Right lobe of liver (tissue), 6 donors: ENCODE data around the gene LMX1B. TPM values are rescaled to one million over a fixed set of nuclear protein-coding genes. Genes with fewer than 3 reads are reported as not detected.

Source experiments
- ATAC-seq, 4 donors: fragments of 200-7000 bp; cut with Tn5 transposase; one replicate each; pipeline ENCODE4 v1.9.1; 2020; ENCODE audit warnings: mild to moderate bottlenecking in 4 of 4, moderate library complexity in 4 of 4
- DNase-seq, 3 donors: peaks; one replicate each; pipeline ENCODE4 v3.0.0-alpha.2; 2020
- H3K27ac ChIP-seq, 3 donors: fragments of 200-600 bp; one replicate each; pipeline ENCODE4 v1.8.0; 2022
- H3K27me3 ChIP-seq, 2 donors: fragments of 200-600 bp; one replicate each; pipeline ENCODE4 v1.8.0; 2022
- H3K36me3 ChIP-seq, 4 donors: fragments of 200-600 bp; sonication (generic) in 1 of 4; one replicate each; pipeline versions ENCODE4 v1.5.1 to v1.8.0; 2017 to 2022; ENCODE audit warnings: control low read depth in 1 of 4
- H3K4me1 ChIP-seq, 4 donors: fragments of 200-600 bp; sonication (generic) in 1 of 4; one replicate each; pipeline versions ENCODE4 v1.5.1 to v1.8.0; 2017 to 2022; ENCODE audit warnings: control low read depth in 1 of 4
- H3K4me3 ChIP-seq, 3 donors: fragments of 200-600 bp; one replicate each; pipeline ENCODE4 v1.8.0; 2022
- H3K9me3 ChIP-seq, 4 donors: fragments of 200-600 bp; sonication (generic) in 1 of 4; one replicate each; pipeline versions ENCODE4 v1.5.1 to v1.8.0; 2017 to 2022; ENCODE audit warnings: control low read depth in 1 of 4
- POLR2A ChIP-seq: fragments of 450-650 bp; IDR thresholded peaks from one replicate; pipeline ENCODE4 v1.6.1; 2017; ENCODE audit warnings: antibody characterized with exemption, mild to moderate bottlenecking
- WGBS: methylation state at CpG from one replicate; pipeline ENCODE4 v1.1.6; 2018; ENCODE audit warnings: low coverage, low lambda C conversion rate; ENCODE audit not compliant: insufficient coverage; ENCODE audit errors: missing lambda C conversion rate; 5-methylcytosine and 5-hydroxymethylcytosine counted together
- intact Hi-C, 2 donors: fragments of 100-400 bp; cut with DNase I; formaldehyde crosslinking; loops; one replicate each; pipeline versions ENCODE4 v1.11.2 to v1.14.1; 2022
- total RNA-seq, 6 experiments: library from RNA; depleted of rRNA in 2 of 6; stranded (reverse); fragments of >200 nt in 2 of 6; fragmentation: NEBNext Ultra II Directional in 3 of 6; extraction: Animal tissue kit (Norgen Biotek cat#: 25700) in 3 of 6; gene quantifications; one replicate each; pipeline versions ENCODE4 v1.1.0 to v1.2.4, GENCODE V29; 2016 to 2023
- TF ChIP-seq, protein P1 (sequence below), 4 donors: fragments of 200-600 bp in 3 of 4; fragments of 450-650 bp in 1 of 4; IDR thresholded peaks; one replicate each; pipeline versions ENCODE4 v1.5.1 to v1.8.0; 2016 to 2022; ENCODE audit warnings: antibody characterized with exemption in 4 of 4, mild to moderate bottlenecking in 2 of 4
- donor health status: DM: no; HTN: yes; CAD: no.
- donor health status: DM: no; HTN: no; CAD: no.
- donor health status: DM: no; HTN: no; CAD: no.
- donor health status: DM: no; HTN: yes; CAD: no.
- donor health status: DM: no; HTN: yes; CAD: no.

Gene LMX1B
- total RNA-seq, 6 experiments from 2014 or later: not detected

DNA sequence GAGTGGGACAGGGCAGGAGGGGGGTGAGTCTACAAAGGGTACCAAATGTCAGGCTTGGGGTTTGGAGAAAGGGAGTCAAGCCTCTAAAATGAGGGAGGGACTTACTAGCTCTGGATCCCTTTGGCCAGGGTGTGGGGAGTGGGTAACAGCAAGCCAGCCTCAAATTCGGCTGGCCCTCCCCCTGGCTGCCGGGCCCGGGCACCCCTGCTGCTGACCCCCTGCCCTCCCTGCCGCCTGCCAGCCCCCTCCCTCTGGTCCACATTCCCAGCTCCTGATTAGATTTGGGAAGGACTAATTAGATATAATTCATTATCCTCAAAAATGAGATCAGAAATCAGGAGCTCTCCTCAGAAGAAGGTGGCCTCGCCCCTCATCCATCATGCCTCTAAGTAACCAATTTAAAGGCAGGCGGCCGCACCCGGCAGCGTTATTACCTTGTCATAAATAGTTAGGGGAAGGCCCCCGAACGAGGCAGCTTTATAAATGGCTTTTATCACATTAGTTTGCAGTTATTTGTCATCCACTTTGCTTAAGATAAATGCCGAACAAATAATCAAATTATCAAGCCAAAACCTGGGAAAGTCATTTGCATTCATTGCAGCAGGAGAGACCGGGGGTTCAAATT is 44.6 kb downstream of the LMX1B start:
- no peak for ATAC-seq
- intact Hi-C loops: no loop called here
- no peak for TF ChIP-seq POLR2A
- TF ChIP-seq, protein P1, sequence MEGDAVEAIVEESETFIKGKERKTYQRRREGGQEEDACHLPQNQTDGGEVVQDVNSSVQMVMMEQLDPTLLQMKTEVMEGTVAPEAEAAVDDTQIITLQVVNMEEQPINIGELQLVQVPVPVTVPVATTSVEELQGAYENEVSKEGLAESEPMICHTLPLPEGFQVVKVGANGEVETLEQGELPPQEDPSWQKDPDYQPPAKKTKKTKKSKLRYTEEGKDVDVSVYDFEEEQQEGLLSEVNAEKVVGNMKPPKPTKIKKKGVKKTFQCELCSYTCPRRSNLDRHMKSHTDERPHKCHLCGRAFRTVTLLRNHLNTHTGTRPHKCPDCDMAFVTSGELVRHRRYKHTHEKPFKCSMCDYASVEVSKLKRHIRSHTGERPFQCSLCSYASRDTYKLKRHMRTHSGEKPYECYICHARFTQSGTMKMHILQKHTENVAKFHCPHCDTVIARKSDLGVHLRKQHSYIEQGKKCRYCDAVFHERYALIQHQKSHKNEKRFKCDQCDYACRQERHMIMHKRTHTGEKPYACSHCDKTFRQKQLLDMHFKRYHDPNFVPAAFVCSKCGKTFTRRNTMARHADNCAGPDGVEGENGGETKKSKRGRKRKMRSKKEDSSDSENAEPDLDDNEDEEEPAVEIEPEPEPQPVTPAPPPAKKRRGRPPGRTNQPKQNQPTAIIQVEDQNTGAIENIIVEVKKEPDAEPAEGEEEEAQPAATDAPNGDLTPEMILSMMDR (IDR thresholded peaks at IDR 0.05): no peak
- no peak overlapping the region for H3K27ac ChIP-seq
- no peaks in the 10 kb centered on the region for H3K36me3 ChIP-seq
- no peaks in the 10 kb centered on the region for H3K27me3 ChIP-seq
- no peak overlapping the region for H3K4me3 ChIP-seq
- no peak for DNase-seq
- H3K9me3 ChIP-seq: no peaks in the 10 kb centered on the region
- WGBS: 67% methylated on average over 8 of the region's 13 CpGs
- H3K4me1 ChIP-seq: no peaks in the 10 kb centered on the region

DNA sequence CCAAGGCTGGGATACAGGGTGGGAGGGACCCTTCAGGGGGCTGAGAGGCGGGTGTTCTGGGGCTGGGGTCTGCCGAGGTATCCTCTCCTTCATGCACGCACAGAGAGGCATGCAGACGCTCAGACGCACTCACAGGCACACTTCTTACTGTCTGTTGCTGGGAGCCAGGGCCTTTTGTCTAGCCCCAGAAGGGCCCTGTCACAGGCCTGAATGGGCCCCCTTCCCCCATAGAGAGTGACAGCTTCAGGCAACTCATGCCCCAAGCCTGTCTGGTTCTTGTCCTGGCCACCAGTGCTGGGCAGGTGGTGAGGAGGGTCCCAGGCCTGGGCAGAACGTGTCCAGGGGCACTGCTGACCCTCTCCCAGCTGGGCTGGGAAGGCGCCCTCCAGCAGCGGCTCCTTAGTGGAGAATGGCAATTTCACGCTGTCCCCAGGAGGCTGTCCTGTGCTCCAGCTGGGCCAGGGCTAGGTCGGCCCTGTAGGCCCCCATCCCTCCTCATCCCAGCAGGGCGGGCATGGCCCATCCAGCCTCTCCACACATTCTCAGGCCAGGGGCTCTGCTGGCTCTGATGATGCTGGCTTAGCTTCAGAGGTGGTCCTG is 45.3 kb downstream of the LMX1B start:
- no peak overlapping the region for H3K4me3 ChIP-seq
- H3K36me3 ChIP-seq: no peaks in the 10 kb centered on the region
- H3K27ac ChIP-seq: no peak overlapping the region
- no peaks in the 10 kb centered on the region for H3K4me1 ChIP-seq
- ATAC-seq (no peak), DNase-seq (no peak)
- intact Hi-C loops: no loop called here
- no peak for TF ChIP-seq POLR2A
- TF ChIP-seq, protein P1 (IDR thresholded peaks at IDR 0.05): no peak
- H3K9me3 ChIP-seq: no peaks in the 10 kb centered on the region
- 100% methylated on average over 1 of the region's 11 CpGs for WGBS
- no peaks in the 10 kb centered on the region for H3K27me3 ChIP-seq

DNA sequence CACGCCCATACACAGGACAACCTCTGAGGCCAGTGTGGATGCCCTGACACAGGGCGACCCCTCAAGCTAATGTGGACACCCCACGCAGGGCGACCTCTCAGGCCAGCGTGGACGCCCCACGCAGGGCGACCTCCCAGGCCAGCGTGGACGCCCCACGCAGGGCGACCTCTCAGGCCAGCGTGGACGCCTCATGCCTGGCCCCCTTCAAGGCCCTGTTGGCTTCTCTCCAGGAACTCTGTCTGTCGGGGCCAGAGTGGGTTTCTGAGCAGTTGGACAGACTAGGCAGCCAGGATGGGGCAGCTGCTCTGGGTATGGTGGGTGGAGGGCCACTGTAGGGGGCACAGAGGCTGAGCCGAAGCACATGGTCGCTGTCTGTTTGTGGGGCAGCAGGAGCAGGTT is 47.4 kb downstream of the LMX1B start:
- Histone ChIP-seq H3K27ac (no peak overlapping the region), H3K4me1 (no peaks in the 10 kb centered on the region), H3K27me3 (no peaks in the 10 kb centered on the region), H3K9me3 (no peaks in the 10 kb centered on the region), H3K36me3 (no peaks in the 10 kb centered on the region), H3K4me3 (no peak overlapping the region)
- no peak for DNase-seq
- no peak for TF ChIP-seq POLR2A
- TF ChIP-seq, protein P1 (IDR thresholded peaks at IDR 0.05): no peak
- ATAC-seq: no peak
- 51% methylated on average over 2 of the region's 17 CpGs for WGBS
- intact Hi-C loops: no loop called here

DNA sequence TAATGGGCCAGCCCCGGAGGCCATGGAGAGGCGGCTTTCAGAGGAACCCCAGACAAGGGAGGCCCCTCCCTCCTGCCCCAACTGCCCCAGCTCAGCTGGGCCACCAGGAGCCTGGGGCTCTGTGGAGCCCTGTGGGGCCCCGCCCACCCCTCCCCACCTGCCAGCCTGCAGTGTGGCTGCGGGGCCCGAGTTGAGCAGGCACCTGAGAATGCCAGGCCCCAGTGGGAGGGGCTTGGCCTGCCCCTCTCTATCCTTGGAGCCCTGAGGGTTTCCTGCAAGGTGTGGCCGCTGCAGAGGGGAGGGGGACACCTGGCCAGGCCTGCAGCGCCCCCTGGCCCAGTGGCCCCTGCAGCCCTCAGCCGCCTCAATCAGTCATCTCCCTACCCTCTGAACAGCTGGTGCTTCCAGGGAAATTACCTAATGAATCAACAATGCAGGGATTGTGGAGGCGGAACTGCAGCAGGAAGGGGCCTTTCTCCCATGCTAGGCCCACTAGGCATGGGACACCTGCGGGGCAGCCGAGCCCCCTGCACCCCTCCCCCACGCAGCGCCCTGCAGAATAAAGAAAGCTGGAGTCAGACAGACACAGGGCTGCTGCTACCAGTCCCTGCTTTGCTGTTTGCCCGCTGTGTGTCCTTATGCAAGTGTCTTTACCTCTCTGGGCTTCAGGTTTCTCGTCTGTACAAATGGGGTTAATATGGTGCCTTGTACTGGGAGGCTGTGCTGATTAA is 48.0 kb downstream of the LMX1B start:
- intact Hi-C loops: no loop called here
- Histone ChIP-seq H3K27me3 (no peaks in the 10 kb centered on the region), H3K4me3 (no peak overlapping the region), H3K36me3 (no peaks in the 10 kb centered on the region), H3K4me1 (no peaks in the 10 kb centered on the region), H3K9me3 (no peaks in the 10 kb centered on the region), H3K27ac (no peak overlapping the region)
- WGBS: no CpG with 5 or more reads among the region's 15 CpGs
- TF ChIP-seq POLR2A: no peak
- TF ChIP-seq, protein P1 (IDR thresholded peaks at IDR 0.05): no peak
- no peak for DNase-seq
- ATAC-seq: no peak
